HG03442 (cell line): ENCODE data around the gene HEXIM2.

Experiments
- ATAC-seq: cut with Tn5 transposase; IDR thresholded peaks from one replicate; pipeline ENCODE4 v1.9.1; 2021; ENCODE audit warnings: mild to moderate bottlenecking, moderate library complexity; ENCODE audit not compliant: unreplicated experiment

The HEXIM2 gene

DNA sequence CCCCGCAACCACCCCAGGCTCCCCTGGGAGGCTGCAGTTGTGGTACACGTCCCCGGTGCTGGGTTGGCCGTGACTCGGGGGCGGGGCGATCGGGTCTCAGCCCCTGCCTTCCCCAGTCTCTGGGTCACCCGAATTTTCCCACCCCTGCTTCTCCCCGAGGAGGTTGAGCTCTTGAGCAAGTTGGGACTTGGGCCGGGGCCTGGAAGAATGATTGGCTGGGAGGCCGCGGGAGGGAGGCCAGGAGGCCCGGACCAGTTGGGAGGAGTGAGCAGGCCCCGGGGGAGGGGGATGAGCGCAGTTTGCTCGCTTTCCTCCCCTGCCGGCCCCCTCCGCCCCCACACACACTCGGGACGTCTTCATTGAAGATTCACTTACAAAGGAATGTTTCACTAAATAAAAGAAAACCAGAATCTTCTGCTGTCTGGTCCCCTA lies 17.9 kb upstream of the HEXIM2 start:
- no peak for ATAC-seq

- ATAC-seq, result no peak
Observed at GRCh38 chr17:45144199-45145034, 17.3 kb upstream of the HEXIM2 start.

GRCh38 chr17:45145035-45145389 lies 16.7 kb upstream of the HEXIM2 start:
- ATAC-seq, result no peak

DNA sequence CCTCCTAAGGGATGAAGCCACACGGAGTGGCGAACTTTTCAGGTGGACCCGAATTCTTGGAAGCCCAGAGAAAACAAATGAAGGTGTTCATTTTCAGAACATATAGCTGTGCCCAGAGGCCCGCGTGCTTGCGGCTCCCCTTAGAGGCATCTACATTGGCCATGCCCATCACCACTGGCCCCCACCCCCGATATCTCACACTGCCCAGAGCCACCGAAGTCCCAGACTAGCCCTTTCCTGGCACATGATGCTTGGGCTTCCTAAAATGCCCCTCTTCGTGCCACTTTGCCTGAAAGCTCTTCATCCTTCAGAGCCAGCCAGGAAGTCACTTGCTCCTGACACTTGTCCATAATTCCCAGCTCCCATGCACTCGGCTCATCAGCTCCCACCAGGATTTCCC lies 15.5 kb upstream of the HEXIM2 start:
- ATAC-seq, result no peak

DNA sequence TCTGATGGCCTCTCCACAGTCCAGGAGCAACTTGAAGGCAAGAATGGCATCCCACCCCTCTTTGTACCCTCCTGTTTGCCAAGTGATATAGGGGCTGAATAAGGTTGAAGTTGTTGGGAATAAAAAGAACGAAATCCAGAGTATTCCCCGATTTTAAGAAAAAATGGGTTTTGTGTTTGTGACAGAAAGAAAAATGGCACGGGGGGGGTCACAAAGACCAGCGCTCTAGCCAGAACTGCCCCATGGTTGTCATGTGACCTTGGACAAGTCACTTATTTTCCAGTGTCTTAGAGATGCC lies 15.1 kb upstream of the HEXIM2 start:
- ATAC-seq, result no peak

DNA sequence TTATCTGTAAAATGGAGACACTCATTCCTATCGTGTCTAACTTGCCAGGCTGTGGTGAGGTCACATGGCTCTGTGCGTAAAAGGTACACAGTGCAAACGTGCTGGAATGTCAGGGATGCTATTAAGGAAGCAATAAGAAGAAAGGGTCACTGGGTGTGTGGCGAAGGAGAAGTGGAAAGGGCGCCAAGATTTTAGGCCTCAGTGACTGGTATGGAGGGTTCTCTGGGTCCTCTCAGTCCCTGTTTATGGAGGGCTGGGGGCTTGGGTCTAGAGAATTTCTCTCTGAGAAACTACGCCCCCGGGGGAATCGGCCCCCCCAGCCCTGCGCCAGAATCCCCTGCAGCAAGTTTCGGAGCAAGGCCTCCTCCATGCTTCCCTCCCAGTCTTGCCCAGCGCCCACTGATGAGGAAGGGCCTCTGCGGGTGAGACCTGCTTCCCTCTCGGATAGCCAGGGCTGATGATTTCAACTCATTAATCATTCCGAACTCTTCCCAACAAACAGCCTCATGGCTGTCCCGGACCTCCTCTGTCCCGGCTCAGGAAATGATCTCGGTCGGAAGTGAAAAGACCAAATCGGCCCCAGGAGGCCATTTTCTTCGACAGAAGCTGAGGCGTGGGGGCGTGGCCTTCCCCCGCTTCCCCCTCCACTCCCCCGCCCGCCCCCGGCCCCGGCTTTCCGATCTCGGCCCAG lies 14.6 kb upstream of the HEXIM2 start:
- no peak for ATAC-seq

DNA sequence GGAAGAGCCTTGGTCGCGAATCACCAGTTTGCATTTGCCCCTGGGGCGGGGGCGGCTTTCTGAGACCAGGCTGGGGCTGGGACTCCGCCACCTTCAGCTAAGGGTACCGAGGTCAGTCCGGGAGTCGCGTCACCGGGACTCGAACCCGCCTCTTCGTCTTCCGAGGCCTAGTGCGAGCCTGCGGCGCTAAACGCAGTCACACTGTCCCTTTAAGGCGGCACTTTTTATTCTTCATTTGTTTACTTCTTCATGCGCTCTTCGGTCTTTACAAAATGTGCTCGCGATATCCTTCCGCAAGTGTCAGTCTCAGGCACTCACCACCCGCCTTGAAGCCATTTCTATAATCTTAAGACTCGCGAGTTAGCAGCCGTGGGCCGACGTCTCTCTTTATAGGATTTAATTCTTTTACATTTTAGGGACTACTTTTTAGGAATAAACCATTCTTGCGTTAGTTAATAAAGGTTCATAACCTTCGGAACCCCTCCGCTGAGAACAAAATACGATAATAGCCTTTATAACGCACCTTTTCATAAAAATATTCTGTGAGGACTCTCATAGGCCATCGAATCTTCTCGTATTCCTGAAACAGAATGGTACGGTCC lies 14.0 kb upstream of the HEXIM2 start:
- ATAC-seq, result no peak

- peak; percentile 68 for ATAC-seq
Observed at GRCh38 chr17:45148183-45149036, 13.3 kb upstream of the HEXIM2 start, which contains the start of gene HEXIM1. TSS of gene HEXIM1 (plus strand) at chr17:45148475. CDS start at chr17:45149191, 716 bp downstream.

DNA sequence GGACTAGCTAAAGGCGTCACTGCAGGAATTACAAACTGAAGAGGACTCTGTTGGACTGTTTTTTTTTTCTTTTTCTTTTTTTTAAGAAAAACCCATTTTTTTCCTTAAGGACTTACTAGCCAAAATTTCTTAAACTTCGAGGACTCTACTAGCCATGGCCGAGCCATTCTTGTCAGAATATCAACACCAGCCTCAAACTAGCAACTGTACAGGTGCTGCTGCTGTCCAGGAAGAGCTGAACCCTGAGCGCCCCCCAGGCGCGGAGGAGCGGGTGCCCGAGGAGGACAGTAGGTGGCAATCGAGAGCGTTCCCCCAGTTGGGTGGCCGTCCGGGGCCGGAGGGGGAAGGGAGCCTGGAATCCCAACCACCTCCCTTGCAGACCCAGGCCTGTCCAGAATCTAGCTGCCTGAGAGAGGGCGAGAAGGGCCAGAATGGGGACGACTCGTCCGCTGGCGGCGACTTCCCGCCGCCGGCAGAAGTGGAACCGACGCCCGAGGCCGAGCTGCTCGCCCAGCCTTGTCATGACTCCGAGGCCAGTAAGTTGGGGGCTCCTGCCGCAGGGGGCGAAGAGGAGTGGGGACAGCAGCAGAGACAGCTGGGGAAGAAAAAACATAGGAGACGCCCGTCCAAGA lies 12.5 kb upstream of the HEXIM2 start:
- ATAC-seq, result peak; percentile 21

DNA sequence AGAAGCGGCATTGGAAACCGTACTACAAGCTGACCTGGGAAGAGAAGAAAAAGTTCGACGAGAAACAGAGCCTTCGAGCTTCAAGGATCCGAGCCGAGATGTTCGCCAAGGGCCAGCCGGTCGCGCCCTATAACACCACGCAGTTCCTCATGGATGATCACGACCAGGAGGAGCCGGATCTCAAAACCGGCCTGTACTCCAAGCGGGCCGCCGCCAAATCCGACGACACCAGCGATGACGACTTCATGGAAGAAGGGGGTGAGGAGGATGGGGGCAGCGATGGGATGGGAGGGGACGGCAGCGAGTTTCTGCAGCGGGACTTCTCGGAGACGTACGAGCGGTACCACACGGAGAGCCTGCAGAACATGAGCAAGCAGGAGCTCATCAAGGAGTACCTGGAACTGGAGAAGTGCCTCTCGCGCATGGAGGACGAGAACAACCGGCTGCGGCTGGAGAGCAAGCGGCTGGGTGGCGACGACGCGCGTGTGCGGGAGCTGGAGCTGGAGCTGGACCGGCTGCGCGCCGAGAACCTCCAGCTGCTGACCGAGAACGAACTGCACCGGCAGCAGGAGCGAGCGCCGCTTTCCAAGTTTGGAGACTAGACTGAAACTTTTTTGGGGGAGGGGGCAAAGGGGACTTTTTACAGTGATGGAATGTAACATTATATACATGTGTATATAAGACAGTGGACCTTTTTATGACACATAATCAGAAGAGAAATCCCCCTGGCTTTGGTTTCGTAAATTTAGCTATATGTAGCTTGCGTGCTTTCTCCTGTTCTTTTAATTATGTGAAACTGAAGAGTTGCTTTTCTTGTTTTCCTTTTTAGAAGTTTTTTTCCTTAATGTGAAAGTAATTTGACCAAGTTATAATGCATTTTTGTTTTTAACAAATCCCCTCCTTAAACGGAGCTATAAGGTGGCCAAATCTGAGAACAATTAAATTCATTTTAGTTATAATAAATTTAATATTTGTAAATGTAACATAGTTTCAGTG lies 11.7 kb upstream of the HEXIM2 start:
- no peak for ATAC-seq

GRCh38 chr17:45150911-45151809 lies 10.5 kb upstream of the HEXIM2 start:
- no peak for ATAC-seq

DNA sequence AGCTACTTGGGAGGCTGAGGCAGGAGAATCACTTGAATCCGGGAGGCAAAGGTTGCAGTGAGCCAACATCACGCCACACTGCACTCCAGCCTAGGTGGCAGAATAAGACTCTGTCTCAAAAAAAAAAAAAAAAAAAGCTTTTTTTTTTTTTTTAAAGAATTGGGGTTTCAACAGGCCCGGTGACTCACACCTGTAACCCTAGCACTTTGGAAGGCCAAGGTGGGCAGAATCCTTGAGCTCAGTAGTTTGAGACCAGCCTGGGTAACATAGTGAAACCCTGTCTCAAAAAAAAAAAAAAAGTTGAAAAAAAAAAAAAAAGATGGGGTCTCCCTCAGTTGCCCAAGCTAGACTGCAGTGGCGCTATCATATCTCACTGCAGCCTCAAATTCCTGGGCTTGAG lies 6.6 kb upstream of the HEXIM2 start:
- no peak for ATAC-seq

DNA sequence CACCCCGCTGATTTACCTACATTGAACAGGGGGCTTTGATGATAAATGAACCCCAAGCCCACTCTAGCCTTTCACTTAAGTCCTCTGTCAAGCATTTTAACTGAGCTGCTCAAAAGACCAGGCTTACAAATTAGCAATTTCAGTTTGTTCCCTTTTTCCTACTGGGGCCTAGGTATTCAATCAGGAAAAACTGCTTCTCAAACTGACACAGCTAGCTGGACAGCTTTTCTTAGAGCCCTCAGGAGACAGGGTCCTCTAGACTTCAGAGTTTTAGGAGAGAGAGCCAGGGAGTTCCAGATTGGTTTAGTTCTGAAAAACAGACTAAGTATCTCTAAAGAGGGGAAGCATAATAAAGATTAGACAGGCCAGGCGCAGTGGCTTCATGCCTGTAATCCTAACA lies 6.2 kb upstream of the HEXIM2 start:
- no peak for ATAC-seq

DNA sequence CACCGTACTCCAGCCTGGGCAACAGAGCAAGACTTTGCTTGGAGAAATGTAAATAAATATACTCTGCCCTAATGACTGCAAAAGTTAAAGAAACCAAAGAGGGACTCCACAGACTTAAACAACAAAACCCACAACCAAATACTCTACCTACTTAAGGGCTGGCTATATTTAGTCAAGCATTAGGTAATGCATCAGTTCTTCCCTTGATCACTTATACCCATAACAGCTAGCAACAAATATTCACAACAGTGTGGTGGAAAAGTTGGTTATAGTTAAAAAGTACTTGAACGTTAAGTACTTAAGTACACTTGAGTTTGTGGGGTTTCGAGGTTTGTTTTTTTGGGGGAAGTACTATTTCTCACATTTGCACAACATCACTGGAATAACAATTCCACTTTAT lies 5.4 kb upstream of the HEXIM2 start:
- no peak for ATAC-seq

DNA sequence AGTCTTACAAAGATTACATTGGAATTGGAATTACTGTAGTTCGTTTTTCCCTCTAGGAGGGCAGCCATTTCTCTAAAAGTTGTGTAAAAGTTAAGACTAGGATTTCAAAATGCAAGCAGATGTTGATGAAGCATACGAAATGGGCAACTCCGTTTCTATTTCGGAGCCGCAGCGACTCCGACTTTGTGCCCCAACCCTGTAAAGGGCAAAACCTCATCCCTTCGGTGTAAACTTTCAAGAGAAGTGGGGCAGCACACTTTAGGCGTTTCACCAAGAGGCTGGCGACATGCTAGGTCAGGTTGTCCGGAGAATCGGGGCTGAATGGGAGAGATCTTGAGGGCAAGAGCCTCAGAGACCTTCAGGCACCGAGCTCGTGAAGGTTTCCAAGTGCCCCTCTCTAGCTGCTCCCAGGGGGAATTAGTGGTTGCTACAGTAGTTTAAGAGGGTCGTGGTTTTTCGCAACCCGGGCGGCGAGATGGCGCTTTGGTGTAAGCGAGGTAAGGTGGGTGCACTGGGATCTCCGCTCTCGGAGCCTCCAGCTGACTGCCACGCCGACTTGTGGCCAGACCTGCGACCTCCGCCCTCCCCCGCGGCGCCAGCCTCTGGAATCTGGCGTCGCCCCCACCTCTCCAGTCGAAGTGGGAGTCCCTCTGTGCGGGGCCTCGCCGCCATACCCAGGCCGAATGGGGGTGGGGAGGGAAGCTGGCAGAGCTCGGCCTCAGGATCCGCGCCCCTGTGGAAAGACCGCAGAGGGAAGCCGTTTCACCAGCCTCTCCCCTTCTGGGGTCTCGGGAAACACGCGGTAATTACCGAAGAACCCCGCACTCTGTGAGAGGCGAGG lies 1.0 kb upstream of the HEXIM2 start:
- peak; percentile 9 for ATAC-seq

DNA sequence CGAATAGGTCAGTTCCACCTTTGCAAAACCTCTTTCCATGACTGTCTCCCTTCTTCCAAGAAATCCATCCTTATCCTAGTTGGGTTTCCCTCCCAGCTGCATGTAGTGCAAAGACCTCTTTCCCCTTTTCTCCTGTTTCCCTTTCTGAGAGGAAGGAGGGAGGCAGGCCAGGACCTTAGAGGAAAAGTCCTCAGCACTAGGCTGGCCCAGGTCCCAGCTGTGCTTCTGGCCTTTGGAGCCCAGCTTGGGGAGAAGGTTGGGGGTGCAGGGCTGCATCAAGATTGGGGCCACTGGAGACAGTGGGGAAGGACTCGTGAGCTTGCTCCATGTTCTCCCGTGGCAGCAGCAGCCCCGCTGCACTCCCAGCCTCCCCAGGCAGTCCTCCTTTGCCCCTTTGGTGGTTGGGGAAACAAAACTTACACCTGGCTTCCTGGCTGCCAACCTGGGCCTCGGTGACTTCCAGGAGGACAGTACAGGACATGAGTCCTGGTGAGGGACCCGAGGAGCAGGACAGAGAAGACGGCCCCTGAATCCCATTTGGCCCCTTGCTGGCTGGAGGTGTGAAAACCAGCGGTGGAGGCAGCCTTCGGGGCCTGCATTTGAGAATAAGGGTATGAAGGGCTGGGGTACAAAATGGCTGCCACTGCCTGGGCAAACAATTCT lies 481 bp downstream of the HEXIM2 start:
- ATAC-seq, result no peak

DNA sequence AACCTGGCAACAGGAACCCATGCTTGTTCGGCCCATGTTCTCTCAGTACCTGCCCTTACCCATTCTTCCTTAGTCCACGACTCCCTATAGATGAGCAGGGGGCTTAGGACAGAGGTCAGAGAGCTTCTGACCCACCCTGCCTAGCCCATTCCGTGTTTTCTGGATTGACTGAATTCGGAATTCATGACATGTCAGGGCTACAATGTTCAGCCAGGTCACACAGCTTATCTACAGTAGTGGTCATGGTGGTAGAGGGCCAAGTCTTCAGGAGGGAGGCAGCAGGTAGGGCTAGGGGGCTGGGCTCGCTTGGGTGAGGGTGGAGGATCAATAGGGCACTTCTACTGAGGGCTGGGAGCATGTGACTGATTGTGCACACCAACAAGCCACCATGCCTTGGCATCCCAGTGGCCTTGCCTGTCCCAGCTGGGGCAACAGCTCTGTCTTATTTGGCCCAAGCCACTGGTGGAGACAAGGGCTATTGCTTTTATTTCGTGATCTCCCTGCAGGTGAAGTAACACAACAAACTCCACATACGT lies 3.1 kb downstream of the HEXIM2 start:
- no peak for ATAC-seq
